PC-9 (cell line): Measurements from ENCODE around the gene MTUS2. TPM values are rescaled to one million over a fixed set of nuclear protein-coding genes. Genes with fewer than 3 reads are reported as not detected.
A peak's percentile ranks its signal among the peaks of the same experiment; 100 is the strongest.

ENCODE experiments used
- BruUV-seq: library from RNA; stranded (reverse); fragments of 400-500 nt; replicated peaks from 2 replicates; lab custom pipeline; 2021; lab: Mats Ljungman, UMichigan
- CTCF ChIA-PET: fragments of 300-600 bp; sonication (Branson Sonifier 250); formaldehyde crosslinking; loops from one replicate; lab custom pipeline; 2022; ENCODE audit warnings: antibody characterized with exemption; lab: Charles Lee
- POLR2A ChIA-PET: fragments of 300-600 bp; sonication (Branson Sonifier 250); formaldehyde crosslinking; loops from one replicate; lab custom pipeline; 2022; ENCODE audit warnings: antibody characterized with exemption; ENCODE audit not compliant: unreplicated experiment; lab: Charles Lee
- DNase-seq, 2 experiments: peaks; one replicate each; pipeline versions ENCODE4 v3.0.0 to v3.0.0-alpha.2; 2015 to 2022; ENCODE audit warnings: mixed read lengths in 1 of 2
- H2AFZ ChIP-seq: fragments of 200-600 bp; sonication (generic); 2 replicates; pipeline ENCODE4 v1.8.1; 2017; ENCODE audit warnings: antibody characterized with exemption
- H3F3A ChIP-seq: fragments of 200-600 bp; sonication (generic); 2 replicates; pipeline ENCODE4 v1.8.1; 2017; ENCODE audit warnings: antibody characterized with exemption, mild to moderate bottlenecking, low read depth; ENCODE audit not compliant: insufficient read depth
- H3K27ac ChIP-seq: fragments of 200-600 bp; sonication (generic); 2 replicates; pipeline ENCODE4 v1.6.1; 2016; ENCODE audit warnings: mixed run types
- H3K27me3 ChIP-seq: fragments of 200-600 bp; sonication (generic); 2 replicates; pipeline ENCODE4 v1.6.1; 2016; ENCODE audit warnings: low read depth, mixed run types; ENCODE audit not compliant: insufficient read depth
- H3K36me3 ChIP-seq: fragments of 200-600 bp; sonication (generic); 2 replicates; pipeline ENCODE4 v1.6.1; 2016; ENCODE audit warnings: low read depth, mixed run types
- H3K4me1 ChIP-seq: fragments of 200-600 bp; sonication (generic); replicated peaks from 2 replicates; pipeline ENCODE4 v1.6.1; 2016; ENCODE audit warnings: mixed run types; ENCODE audit not compliant: insufficient read depth
- H3K4me2 ChIP-seq: fragments of 200-600 bp; sonication (generic); 2 replicates; pipeline ENCODE4 v1.6.1; 2017; ENCODE audit warnings: mixed run types
- H3K4me3 ChIP-seq: fragments of 200-600 bp; sonication (generic); 2 replicates; pipeline ENCODE4 v1.6.1; 2016; ENCODE audit warnings: mixed run types
- H3K79me2 ChIP-seq: fragments of 200-600 bp; sonication (generic); 2 replicates; pipeline ENCODE4 v1.6.1; 2017; ENCODE audit warnings: low read depth, mixed run types
- H3K9me2 ChIP-seq: fragments of 200-600 bp; sonication (generic); 2 replicates; pipeline ENCODE4 v1.8.1; 2017; ENCODE audit warnings: mild to moderate bottlenecking; ENCODE audit not compliant: insufficient read depth
- H3K9me3 ChIP-seq: fragments of 200-600 bp; sonication (generic); 2 replicates; pipeline ENCODE4 v1.8.1; 2016; ENCODE audit warnings: low read depth; ENCODE audit not compliant: insufficient read depth
- H4K20me1 ChIP-seq: fragments of 200-600 bp; sonication (generic); 2 replicates; pipeline ENCODE4 v1.8.1; 2017; ENCODE audit not compliant: insufficient read depth
- CTCF ChIP-seq: fragments of 200-600 bp; sonication (generic); conservative IDR thresholded peaks from 2 replicates; pipeline ENCODE4 v1.6.1; 2017; ENCODE audit warnings: mixed run types, antibody characterized with exemption, mild to moderate bottlenecking, moderate library complexity
- EZH2 ChIP-seq: fragments of 200-600 bp; sonication (generic); IDR thresholded peaks from 2 replicates; pipeline ENCODE4 v1.8.0; 2017; ENCODE audit warnings: antibody characterized with exemption, low read depth
- intact Hi-C: fragments of 100-400 bp; cut with micrococcal nuclease; formaldehyde crosslinking; loops from one replicate; pipeline ENCODE4 v1.10.0; 2022; ENCODE audit not compliant: unreplicated experiment
- total RNA-seq: library from RNA; stranded (reverse); gene quantifications from 2 replicates; pipeline ENCODE4 v1.2.3, GENCODE V29; 2021

Gene MTUS2
- total RNA-seq, 1 experiment from 2014 or later, result not detected

DNA sequence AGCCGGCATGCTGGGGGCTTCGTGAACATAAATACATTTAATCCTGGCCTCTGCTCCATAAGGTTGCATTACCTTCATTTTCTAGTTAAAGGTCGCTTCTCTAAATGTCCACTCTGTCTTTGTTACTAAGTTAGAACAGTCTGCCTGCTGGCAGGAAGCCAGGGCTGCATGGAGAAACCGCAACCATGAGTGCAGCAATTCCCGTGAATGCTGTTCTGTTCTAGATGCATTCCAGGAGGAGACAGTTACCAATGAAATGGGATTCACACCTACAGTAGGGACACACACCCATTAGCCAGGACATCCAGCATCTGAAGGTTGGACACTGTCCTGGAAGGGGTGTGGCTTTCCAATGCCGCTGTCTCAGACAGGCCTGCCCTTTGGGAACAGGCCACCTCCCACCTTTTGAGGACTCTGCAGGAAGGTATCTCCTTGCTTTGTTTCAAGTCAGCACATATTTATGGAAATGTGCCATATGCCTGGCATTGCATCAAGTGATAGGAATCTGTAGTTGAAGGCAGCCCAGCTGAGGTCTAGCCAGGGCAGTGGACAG lies 645.7 kb downstream of the MTUS2 start:
- Histone ChIP-seq H3K27me3 (peaks cover 37% of the 10 kb centered on the region), H3K79me2 (no peaks in the 10 kb centered on the region), H3K4me1 (no peaks in the 10 kb centered on the region), H3K27ac (no peak overlapping the region), H3K36me3 (no peaks in the 10 kb centered on the region), H2AFZ (no peak overlapping the region), H3K9me3 (no peaks in the 10 kb centered on the region), H4K20me1 (no peaks in the 10 kb centered on the region), H3K9me2 (no peaks in the 10 kb centered on the region), H3K4me3 (no peak overlapping the region), H3F3A (no peaks in the 10 kb centered on the region), H3K4me2 (no peak overlapping the region)
- ChIA-PET POLR2A (no interaction called here), CTCF (no interaction called here)
- peak in 1 of 2 experiments; percentile 31 for DNase-seq
- TF ChIP-seq CTCF (no peak), EZH2 (no peak)
- BruUV-seq, result no TSS peak
- intact Hi-C loops, result no loop called here

- Histone ChIP-seq H3K9me2 (no peaks in the 10 kb centered on the region), H3K9me3 (no peaks in the 10 kb centered on the region), H2AFZ (no peak overlapping the region), H3K36me3 (no peaks in the 10 kb centered on the region), H4K20me1 (no peaks in the 10 kb centered on the region), H3K27me3 (peaks cover 8% of the 10 kb centered on the region; the same call in 1 of the 2 replicates), H3K27ac (no peak overlapping the region), H3K79me2 (no peaks in the 10 kb centered on the region), H3K4me2 (no peak overlapping the region), H3F3A (no peaks in the 10 kb centered on the region), H3K4me3 (no peak overlapping the region), H3K4me1 (no peaks in the 10 kb centered on the region)
- no peak for TF ChIP-seq EZH2
- TF ChIP-seq CTCF, result no peak
- intact Hi-C loops, result no loop called here
- ChIA-PET POLR2A (no interaction called here), CTCF (no interaction called here)
- no peak for DNase-seq
- no TSS peak for BruUV-seq
Observed at GRCh38 chr13:29471551-29471950, 651.4 kb downstream of the MTUS2 start.

- no peak overlapping the region for H3K4me2 ChIP-seq
- no peaks in the 10 kb centered on the region for H3K9me2 ChIP-seq
- no peak overlapping the region for H3K4me3 ChIP-seq
- TF ChIP-seq EZH2 (no peak), CTCF (peak; percentile 78)
- POLR2A ChIA-PET, result no interaction called here
- peak in 1 of 2 experiments; percentile 31 for DNase-seq
- CTCF ChIA-PET, result no interaction called here
- no peak overlapping the region for H3K27ac ChIP-seq
- H3F3A ChIP-seq, result no peaks in the 10 kb centered on the region
- H3K36me3 ChIP-seq, result no peaks in the 10 kb centered on the region
- H3K79me2 ChIP-seq, result no peaks in the 10 kb centered on the region
- no TSS peak for BruUV-seq
- no peaks in the 10 kb centered on the region for H3K9me3 ChIP-seq
- peaks cover 17% of the 10 kb centered on the region; the same call in 1 of the 2 replicates for H3K27me3 ChIP-seq
- intact Hi-C loops, result no loop called here
- no peak overlapping the region for H2AFZ ChIP-seq
- H3K4me1 ChIP-seq, result no peaks in the 10 kb centered on the region
- H4K20me1 ChIP-seq, result 0 out of 2 replicates have a peak, but pooled peaks cover 4% of the 10 kb centered on the region
Observed at GRCh38 chr13:29472332-29472961, 652.3 kb downstream of the MTUS2 start.
